Spleen (tissue), 11 donors: Measurements from ENCODE around the gene COIL. TPM values are rescaled to one million over a fixed set of nuclear protein-coding genes. Genes with fewer than 3 reads are reported as not detected.
"Not testable (repeated sequence)": the region's sequence is repeated elsewhere in the genome, so short reads cannot be mapped to it uniquely, and the experiment has no call there.

ENCODE experiments used
- DNase-seq: peaks from one replicate; pipeline ENCODE4 v3.0.0-alpha.2; 2020
- H3K27ac ChIP-seq, 8 donors: fragments of 200-600 bp; sonication (generic) in 7 of 8; 1 replicate in 4 of 8; 2 replicates in 4 of 8; pipeline versions ENCODE4 v1.5.0 to v1.8.0; 2016 to 2021; ENCODE audit warnings: inconsistent platforms in 4 of 8, mild to moderate bottlenecking in 4 of 8, moderate library complexity in 1 of 8
- H3K27me3 ChIP-seq, 7 donors: fragments of 200-600 bp; sonication (generic) in 6 of 7; replicated peaks in 1 of 7; 1 replicate in 4 of 7; 2 replicates in 3 of 7; pipeline versions ENCODE4 v1.5.0 to v1.8.0; 2016 to 2021; ENCODE audit warnings: inconsistent platforms in 3 of 7, mild to moderate bottlenecking in 1 of 7
- H3K36me3 ChIP-seq, 6 donors: fragments of 200-600 bp; sonication (generic) in 5 of 6; 1 replicate in 4 of 6; 2 replicates in 2 of 6; pipeline versions ENCODE4 v1.5.0 to v1.8.0; 2016 to 2021; ENCODE audit warnings: inconsistent platforms in 2 of 6
- H3K4me1 ChIP-seq, 6 donors: fragments of 200-600 bp; sonication (generic) in 5 of 6; 1 replicate in 3 of 6; 2 replicates in 3 of 6; pipeline versions ENCODE4 v1.5.0 to v1.8.0; 2016 to 2021; ENCODE audit warnings: inconsistent platforms in 3 of 6
- H3K4me3 ChIP-seq, 8 donors: fragments of 200-600 bp; sonication (generic) in 7 of 8; 1 replicate in 4 of 8; 2 replicates in 4 of 8; pipeline versions ENCODE4 v1.5.0 to v1.8.0; 2016 to 2021; ENCODE audit warnings: inconsistent platforms in 4 of 8, mild to moderate bottlenecking in 4 of 8, moderate library complexity in 2 of 8
- H3K9me3 ChIP-seq, 8 donors: fragments of 200-600 bp; sonication (generic) in 7 of 8; 1 replicate in 4 of 8; 2 replicates in 4 of 8; pipeline versions ENCODE4 v1.5.0 to v1.8.0; 2016 to 2021; ENCODE audit warnings: inconsistent platforms in 4 of 8
- POLR2A ChIP-seq, 3 donors: fragments of 450-650 bp; IDR thresholded peaks; one replicate each; pipeline ENCODE4 v1.5.1; 2017; ENCODE audit warnings: antibody characterized with exemption in 3 of 3, mild to moderate bottlenecking in 1 of 3
- POLR2AphosphoS5 ChIP-seq, 3 donors: sonication (generic); formaldehyde crosslinking; IDR thresholded peaks; one replicate each; pipeline ENCODE4 v1.5.1; 2017; ENCODE audit warnings: antibody characterized with exemption in 3 of 3
- WGBS, 5 donors: extraction: QIAGEN DNeasy Blood & Tissue Kit in 3 of 5; methylation state at CpG; one replicate each; pipeline versions ENCODE4 v1.1.5 to v1.1.7; 2013 to 2018; 5-methylcytosine and 5-hydroxymethylcytosine counted together
- intact Hi-C: fragments of 100-400 bp; cut with DNase I; formaldehyde crosslinking; loops from one replicate; pipeline ENCODE4 v1.15.0; 2023; ENCODE audit warnings: low total_unique reads
- polyA plus RNA-seq, 3 donors: library from polyadenylated mRNA; stranded (reverse); fragments of 200-250 nt; gene quantifications; one replicate each; pipeline ENCODE4 v1.2.1, GENCODE V29; 2013
- total RNA-seq, 7 donors: library from RNA; depleted of rRNA in 3 of 7; stranded (reverse); fragments of >200 nt in 3 of 7; fragmentation: NEBNext Ultra II Directional in 4 of 7; extraction: Animal tissue kit (Norgen Biotek cat#: 25700) in 4 of 7; gene quantifications; one replicate each; pipeline versions ENCODE4 v1.1.0 to v1.2.1, GENCODE V29; 2016 to 2021
- TF ChIP-seq, protein P1 (sequence below), 11 experiments: fragments of 200-600 bp in 7 of 11; fragments of 450-650 bp in 4 of 11; sonication (generic) in 4 of 11; IDR thresholded peaks in 8 of 11; conservative IDR thresholded peaks in 3 of 11; 1 replicate in 7 of 11; 2 replicates in 4 of 11; pipeline versions ENCODE4 v1.4.0 to v1.8.0; 2016 to 2021; ENCODE audit warnings: antibody characterized with exemption in 11 of 11, inconsistent platforms in 4 of 11, mild to moderate bottlenecking in 1 of 11
- donor health status: healthy with polysubstance abuse.
- donor health status: DM: no; HTN: no; CAD: no; lungs with moderate emphysema.
- donor health status: DM: no; HTN: no; CAD: no.
- donor health status: Bipolar disorder and iron deficiency.
- donor health status: healthy.
- donor health status: DM: no; HTN: no; CAD: no.
- donor health status: DM: yes; HTN: yes; CAD: no.

Gene COIL
- total and polyA plus RNA-seq, 10 donors: 10.0 to 22.7 (median 14.8) TPM

DNA sequence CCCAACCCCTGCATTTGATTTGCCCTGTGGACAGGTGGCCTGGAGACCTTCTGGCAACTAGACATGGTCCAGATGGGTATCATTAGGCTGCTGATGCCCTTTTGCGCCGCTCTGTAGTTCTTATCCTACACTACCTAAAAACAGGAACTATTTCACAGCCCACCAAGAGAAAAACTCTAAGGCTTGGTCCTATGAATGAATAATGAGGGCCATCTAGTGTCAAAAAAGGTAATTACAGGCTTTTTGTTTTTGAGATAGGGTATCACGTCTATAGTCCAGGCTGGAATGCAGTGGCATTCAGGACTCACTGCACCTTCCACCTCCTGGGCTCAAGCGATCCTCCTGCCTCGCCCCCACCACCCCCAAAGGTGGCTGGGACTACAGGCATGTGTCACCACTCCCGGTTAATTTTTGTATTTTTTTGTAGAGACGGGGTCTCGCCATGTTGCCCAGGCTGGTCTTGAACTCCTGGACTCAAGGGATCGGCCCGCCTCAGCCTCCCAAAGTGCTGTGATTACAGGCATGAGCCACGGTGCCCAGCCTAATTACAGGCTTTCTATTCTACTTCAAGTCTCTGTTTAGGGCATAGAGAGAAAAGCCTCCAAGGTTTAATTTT lies 20.9 kb downstream of the COIL start:
- Histone ChIP-seq H3K4me1 (peaks cover 0 to 13% (median 5%) of the 10 kb centered on the region in 6 donors), H3K36me3 (peaks cover 0 to 100% (median 77%) of the 10 kb centered on the region in 6 donors), H3K27me3 (no peaks in the 10 kb centered on the region), H3K27ac (peak overlapping the region in 2 of 8 donors; percentile 13 to 40), H3K4me3 (no peak overlapping the region), H3K9me3 (no peaks in the 10 kb centered on the region)
- WGBS, 5 donors: 46 to 56% (median 52%) methylated on average over 11 of the region's 11 CpGs
- intact Hi-C loops: loop anchor here (5.0 kb wide), 1 partner anchor 123 kb away; no protein-coding TSS in a partner anchor
- no peak for DNase-seq
- TF ChIP-seq, protein P1, sequence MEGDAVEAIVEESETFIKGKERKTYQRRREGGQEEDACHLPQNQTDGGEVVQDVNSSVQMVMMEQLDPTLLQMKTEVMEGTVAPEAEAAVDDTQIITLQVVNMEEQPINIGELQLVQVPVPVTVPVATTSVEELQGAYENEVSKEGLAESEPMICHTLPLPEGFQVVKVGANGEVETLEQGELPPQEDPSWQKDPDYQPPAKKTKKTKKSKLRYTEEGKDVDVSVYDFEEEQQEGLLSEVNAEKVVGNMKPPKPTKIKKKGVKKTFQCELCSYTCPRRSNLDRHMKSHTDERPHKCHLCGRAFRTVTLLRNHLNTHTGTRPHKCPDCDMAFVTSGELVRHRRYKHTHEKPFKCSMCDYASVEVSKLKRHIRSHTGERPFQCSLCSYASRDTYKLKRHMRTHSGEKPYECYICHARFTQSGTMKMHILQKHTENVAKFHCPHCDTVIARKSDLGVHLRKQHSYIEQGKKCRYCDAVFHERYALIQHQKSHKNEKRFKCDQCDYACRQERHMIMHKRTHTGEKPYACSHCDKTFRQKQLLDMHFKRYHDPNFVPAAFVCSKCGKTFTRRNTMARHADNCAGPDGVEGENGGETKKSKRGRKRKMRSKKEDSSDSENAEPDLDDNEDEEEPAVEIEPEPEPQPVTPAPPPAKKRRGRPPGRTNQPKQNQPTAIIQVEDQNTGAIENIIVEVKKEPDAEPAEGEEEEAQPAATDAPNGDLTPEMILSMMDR (IDR thresholded peaks at IDR 0.05 in 8 of 11, conservative IDR thresholded peaks at IDR 0.05 in 3 of 11): peak; percentile 45 to 79 (median 75)
- TF ChIP-seq POLR2A (IDR thresholded peaks at IDR 0.05): no peak

- H3K4me3 ChIP-seq, H3K9me3 ChIP-seq, intact Hi-C loops, H3K27me3 ChIP-seq, DNase-seq: not testable (repeated sequence)
- Histone ChIP-seq H3K36me3 (peaks cover 0 to 100% (median 67%) of the 10 kb centered on the region in 6 donors), H3K27ac (peak overlapping the region in 2 of 8 donors; percentile 6 to 15), H3K4me1 (peaks cover 0 to 13% (median 5%) of the 10 kb centered on the region in 6 donors)
- 64 to 73% (median 71%) methylated on average over 5 of the region's 5 CpGs for WGBS, 5 donors
Observed at GRCh38 chr17:56938206-56938605, 22.6 kb downstream of the COIL start.

DNA sequence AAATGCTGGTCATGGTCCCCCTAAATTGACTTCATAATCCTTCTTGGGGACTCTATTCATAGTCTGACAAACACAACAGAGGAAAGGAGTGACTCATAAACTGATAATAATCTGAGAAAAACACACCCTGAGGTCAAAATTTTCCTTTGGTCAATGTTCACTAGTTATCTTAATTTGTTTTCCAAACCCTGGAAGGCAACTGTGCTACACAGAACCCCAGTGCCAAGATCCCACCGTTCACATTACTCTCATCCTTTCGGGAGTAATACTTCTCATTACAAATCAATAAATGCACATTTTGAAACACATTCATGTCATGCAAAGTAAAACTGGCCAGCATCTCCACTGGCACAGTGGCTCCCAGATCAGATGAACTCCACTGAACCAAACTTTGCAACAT lies 23.2 kb downstream of the COIL start:
- H3K4me1 ChIP-seq: peaks cover 0 to 13% (median 5%) of the 10 kb centered on the region in 6 donors
- H3K27me3 ChIP-seq: no peaks in the 10 kb centered on the region
- H3K27ac ChIP-seq: peak overlapping the region in 4 of 8 donors; percentile 6 to 30 (median 16)
- H3K4me3 ChIP-seq: no peak overlapping the region
- TF ChIP-seq, protein P1 (IDR thresholded peaks at IDR 0.05 in 8 of 11, conservative IDR thresholded peaks at IDR 0.05 in 3 of 11): no peak
- TF ChIP-seq POLR2A (IDR thresholded peaks at IDR 0.05): no peak
- TF ChIP-seq POLR2AphosphoS5 (IDR thresholded peaks at IDR 0.05): no peak
- intact Hi-C loops: no loop called here
- DNase-seq: no peak
- H3K9me3 ChIP-seq: no peaks in the 10 kb centered on the region
- peaks cover 0 to 97% (median 63%) of the 10 kb centered on the region in 6 donors for H3K36me3 ChIP-seq
- WGBS, 5 donors: 78 to 89% (median 84%) methylated on average over 2 of the region's 2 CpGs

DNA sequence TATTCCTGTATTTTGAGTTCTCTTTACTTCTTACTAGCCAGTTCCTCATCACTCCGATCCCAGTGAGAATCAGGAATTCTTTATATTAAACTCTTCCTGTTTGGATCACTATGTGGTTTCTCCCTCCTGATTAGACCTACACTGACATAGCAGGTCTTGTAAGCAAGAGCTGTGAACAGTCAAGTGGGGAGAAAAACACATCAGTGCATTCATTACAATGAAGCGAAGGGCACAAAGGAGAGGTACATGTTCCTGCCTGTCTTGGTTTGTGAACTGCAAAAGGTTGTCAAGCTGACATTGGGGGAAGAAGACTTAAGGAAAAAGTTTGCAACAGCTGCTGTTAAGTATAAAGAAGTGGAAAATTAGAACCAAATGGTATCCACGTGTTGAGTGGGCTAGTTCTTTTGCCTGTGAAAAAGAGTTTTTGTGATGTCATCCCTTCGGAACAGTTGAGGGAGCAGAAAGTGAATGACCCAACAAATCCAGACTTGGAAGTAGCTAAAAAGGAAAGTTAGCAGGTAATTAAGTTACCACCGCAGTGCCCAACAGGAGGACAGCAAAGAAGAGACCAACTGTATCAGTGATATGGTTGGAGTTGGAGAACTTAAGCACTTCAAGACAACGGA lies 24.0 kb downstream of the COIL start:
- intact Hi-C loops: no loop called here
- no peak for TF ChIP-seq POLR2AphosphoS5 (IDR thresholded peaks at IDR 0.05)
- TF ChIP-seq, protein P1 (IDR thresholded peaks at IDR 0.05 in 8 of 11, conservative IDR thresholded peaks at IDR 0.05 in 3 of 11): no peak
- TF ChIP-seq POLR2A (IDR thresholded peaks at IDR 0.05): no peak
- H3K4me3 ChIP-seq: no peak overlapping the region
- H3K36me3 ChIP-seq: peaks cover 0 to 88% (median 55%) of the 10 kb centered on the region in 6 donors
- peaks cover 0 to 3% (median 0%) of the 10 kb centered on the region in 8 donors for H3K9me3 ChIP-seq
- DNase-seq: no peak
- no peaks in the 10 kb centered on the region for H3K27me3 ChIP-seq
- WGBS, 5 donors: 80 to 91% (median 87%) methylated on average over 6 of the region's 6 CpGs
- peak overlapping the region in 2 of 8 donors; percentile 6 to 18 for H3K27ac ChIP-seq
- H3K4me1 ChIP-seq: peaks cover 0 to 13% (median 5%) of the 10 kb centered on the region in 6 donors
